ENCODE results near the gene HOXC6.
A peak's percentile ranks its signal among the peaks of the same experiment; 100 is the strongest.

The HOXC6 gene

GRCh38 chr12:54001283-54002187 is 26.7 kb upstream of the HOXC6 start:
- DNase-seq (ENCODE audit: low read depth in 3 of 3, low spot score in 1 of 3), result no peak

DNA sequence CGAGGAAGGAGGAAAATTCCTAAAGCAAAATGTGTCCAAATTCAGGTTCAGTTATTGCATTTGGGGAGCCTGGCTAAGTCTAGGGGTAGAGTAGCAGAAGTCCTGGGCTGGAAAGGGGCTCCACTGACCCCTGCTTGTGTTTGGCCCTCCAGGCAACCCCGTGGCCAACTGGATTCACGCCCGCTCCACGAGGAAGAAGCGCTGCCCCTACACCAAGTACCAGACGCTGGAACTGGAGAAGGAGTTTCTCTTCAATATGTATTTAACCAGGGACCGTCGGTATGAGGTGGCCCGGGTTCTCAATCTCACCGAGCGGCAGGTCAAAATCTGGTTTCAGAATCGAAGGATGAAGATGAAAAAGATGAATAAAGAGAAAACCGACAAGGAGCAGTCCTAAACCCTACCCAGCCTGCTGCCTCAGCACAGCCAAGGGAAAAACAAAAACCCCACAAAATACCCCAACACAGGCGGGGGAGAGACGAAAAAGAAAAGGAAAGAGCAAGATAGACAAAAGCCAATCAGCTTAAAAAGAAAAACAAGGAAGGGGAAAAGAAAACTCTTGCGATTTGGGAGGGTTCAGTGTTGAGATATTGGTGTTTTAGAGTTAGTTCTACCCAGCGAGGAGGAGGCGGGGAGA is 25.8 kb upstream of the HOXC6 start:
- no peak for DNase-seq (ENCODE audit: low read depth in 3 of 3, low spot score in 1 of 3)

DNA sequence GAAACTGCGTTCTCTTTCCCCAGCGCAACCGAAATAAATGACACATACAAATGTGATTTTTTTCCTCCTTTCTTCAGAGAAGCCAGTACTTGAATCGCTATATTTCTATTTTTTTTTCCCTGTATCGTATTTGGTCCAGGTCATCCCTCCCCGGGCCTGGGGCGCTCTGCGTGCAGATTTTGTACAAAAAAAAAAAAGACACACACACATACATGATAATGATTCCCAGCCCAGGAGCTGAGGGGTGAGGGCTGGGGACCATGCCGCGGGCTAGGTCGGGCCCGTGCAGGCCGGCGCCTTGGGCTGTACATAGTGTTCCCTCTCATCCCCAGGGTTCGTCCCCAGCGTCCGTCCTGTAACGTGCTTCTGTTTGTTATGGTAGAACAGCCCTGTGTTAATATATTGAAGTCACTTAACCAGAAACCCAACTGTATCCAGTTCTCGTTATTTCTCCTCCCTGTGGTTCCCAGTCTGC is 25.3 kb upstream of the HOXC6 start:
- no peak for DNase-seq (ENCODE audit: low read depth in 3 of 3, low spot score in 1 of 3)

DNA sequence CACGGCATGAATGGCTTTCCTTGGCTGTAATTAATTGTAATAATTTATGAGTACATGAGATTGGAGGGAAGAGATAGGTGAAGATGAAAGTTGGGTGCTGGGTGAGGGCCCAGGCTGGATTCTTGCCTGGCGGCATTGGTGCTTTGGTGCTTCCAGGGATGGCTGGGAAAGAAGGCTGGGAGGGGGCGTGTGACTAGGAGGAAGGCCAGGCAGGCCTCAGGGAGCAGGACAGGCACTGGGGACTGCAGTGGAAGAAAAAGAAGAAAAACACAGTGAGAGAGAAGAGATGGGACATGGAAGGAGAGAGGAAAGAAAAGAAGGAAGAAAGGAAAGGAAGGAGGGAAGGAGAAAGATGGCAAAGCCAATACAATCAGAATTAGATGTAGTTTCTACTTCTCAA is 24.6 kb upstream of the HOXC6 start:
- DNase-seq (ENCODE audit: low read depth in 3 of 3, low spot score in 1 of 3), result no peak

- no peak for DNase-seq (ENCODE audit: low read depth in 3 of 3, low spot score in 1 of 3)
Measured at GRCh38 chr12:54004063-54004840, 24.0 kb upstream of the HOXC6 start.

- DNase-seq (ENCODE audit: low read depth in 3 of 3, low spot score in 1 of 3), result no peak
Measured at GRCh38 chr12:54004841-54005530, 23.3 kb upstream of the HOXC6 start.

GRCh38 chr12:54005531-54005852 is 22.7 kb upstream of the HOXC6 start:
- no peak for DNase-seq (ENCODE audit: low read depth in 3 of 3, low spot score in 1 of 3)

DNA sequence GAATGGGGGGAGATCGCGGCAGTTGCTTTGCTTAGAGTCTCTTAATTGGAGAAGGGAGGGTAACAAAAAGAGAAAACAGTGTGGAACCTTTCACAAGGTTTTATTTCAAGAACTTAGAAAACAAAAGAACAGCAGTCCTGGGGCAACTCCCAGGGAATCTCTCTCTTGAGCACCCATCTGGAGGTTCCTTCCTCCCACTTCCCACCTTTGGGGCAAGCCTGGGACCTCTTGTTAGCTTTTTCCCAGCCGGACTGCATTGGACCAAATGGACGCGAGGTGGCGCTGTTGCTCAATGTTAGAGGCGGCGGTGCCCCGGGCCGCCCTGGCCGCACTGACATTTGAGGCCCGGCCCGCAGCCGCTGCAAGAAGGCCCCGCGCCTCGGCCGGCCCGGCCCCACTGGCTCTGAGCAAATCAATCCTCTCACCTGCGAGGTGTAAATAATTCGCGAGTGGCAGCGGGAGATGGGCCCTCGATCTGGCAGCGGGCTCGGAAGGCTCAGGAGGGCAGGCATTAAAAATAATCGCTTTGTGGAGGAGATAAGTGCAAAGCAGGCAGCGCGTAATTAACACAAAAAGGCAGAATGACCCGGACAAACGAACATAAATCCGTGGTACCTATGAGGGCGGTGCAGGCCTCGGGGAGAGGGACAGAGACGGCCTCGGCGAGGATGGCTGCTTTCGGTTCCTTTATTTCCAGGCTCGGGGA is 22.2 kb upstream of the HOXC6 start:
- DNase-seq (ENCODE audit: low read depth in 3 of 3, low spot score in 1 of 3), result peak; percentile 54 to 84 (median 71)

- no peak for DNase-seq (ENCODE audit: low read depth in 3 of 3, low spot score in 1 of 3)
Measured at GRCh38 chr12:54006559-54007220, 21.6 kb upstream of the HOXC6 start.

DNA sequence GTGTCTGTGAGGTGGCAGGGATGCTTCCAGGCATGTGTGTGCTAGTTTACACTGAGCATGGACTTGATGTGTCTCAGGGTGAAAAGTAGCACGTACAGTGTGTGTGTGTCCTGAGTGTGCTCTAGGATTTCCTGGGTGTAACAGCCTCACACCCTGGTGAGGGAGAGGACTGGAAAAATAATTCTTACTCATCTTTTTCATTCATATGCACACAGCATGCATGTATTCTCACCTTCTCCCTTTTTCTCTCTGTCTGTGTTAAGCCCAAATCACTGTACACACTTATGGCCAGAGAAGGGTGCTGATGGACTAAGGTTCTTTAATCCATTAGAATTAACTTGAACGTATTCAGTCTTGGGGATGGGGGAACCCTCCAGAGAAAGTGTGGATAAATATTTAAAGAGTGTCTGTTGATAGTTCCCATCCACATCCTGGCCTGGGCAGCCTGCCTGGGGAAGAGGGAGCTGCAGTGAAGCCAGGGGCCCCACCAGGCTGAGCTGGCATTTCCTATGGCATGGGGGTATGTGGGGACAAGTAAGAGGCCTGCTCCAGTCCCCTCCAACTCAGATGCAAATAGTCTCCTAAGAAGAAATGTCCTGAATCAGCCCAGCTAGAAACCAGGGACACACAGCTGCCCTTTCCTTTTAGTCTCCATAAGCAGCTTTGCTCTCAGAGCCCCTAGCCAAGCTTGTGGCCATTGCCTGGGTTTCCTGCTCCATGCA is 20.5 kb upstream of the HOXC6 start:
- no peak for DNase-seq (ENCODE audit: low read depth in 3 of 3, low spot score in 1 of 3)

DNA sequence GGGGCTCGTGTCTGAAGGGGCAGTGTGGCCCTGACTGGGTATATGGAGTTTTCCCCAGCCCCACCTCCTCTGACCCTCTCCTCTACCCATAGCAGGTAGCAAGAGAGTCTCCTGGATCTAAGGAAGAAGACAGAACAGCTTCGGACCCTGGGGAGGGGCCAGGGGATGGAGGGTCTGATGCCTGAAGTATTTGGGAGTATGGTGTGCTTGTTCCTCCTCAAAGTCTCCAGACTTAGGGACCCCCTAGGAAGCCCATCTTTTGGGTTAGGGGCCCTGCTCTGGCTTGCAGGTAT is 20.0 kb upstream of the HOXC6 start:
- no peak for DNase-seq (ENCODE audit: low read depth in 3 of 3, low spot score in 1 of 3)

GRCh38 chr12:54009171-54010052 is 18.8 kb upstream of the HOXC6 start:
- no peak for DNase-seq (ENCODE audit: low read depth in 3 of 3, low spot score in 1 of 3)

GRCh38 chr12:54010053-54010971 is 17.9 kb upstream of the HOXC6 start:
- DNase-seq (ENCODE audit: low read depth in 3 of 3, low spot score in 1 of 3), result no peak

GRCh38 chr12:54010972-54011664 is 17.1 kb upstream of the HOXC6 start:
- DNase-seq (ENCODE audit: low read depth in 3 of 3, low spot score in 1 of 3), result no peak

GRCh38 chr12:54011665-54012532 is 16.3 kb upstream of the HOXC6 start:
- no peak for DNase-seq (ENCODE audit: low read depth in 3 of 3, low spot score in 1 of 3)
